Hepatocyte (in vitro differentiated cells): ENCODE measurements around the gene AKAP13.

Experiments used
- CTCF ChIP-seq: fragments of 200-600 bp; sonication (generic); IDR thresholded peaks from 2 replicates; pipeline ENCODE4 v1.5.1; 2016; ENCODE audit warnings: antibody characterized with exemption, mild to moderate bottlenecking; ENCODE audit not compliant: poor library complexity
- EZH2 ChIP-seq: fragments of 200-600 bp; sonication (generic); IDR thresholded peaks from 2 replicates; pipeline ENCODE4 v1.6.1; 2016; ENCODE audit warnings: antibody characterized with exemption, mild to moderate bottlenecking, borderline replicate concordance

- TF ChIP-seq CTCF (no peak), EZH2 (no peak)
These were observed 24.1 kb upstream of the AKAP13 start for GRCh38 chr15:85356276-85356675.
